ENCODE data around the gene MAPK14. TPM values are rescaled to one million over a fixed set of nuclear protein-coding genes. Genes with fewer than 3 reads are reported as not detected.

Gene MAPK14
- total and polyA plus RNA-seq, 9 of the 15 experiments (the other 6 are each of a cell fraction or from before 2014, with no cell fraction given) = 8.8 to 62.7 (median 35.5) TPM

DNA sequence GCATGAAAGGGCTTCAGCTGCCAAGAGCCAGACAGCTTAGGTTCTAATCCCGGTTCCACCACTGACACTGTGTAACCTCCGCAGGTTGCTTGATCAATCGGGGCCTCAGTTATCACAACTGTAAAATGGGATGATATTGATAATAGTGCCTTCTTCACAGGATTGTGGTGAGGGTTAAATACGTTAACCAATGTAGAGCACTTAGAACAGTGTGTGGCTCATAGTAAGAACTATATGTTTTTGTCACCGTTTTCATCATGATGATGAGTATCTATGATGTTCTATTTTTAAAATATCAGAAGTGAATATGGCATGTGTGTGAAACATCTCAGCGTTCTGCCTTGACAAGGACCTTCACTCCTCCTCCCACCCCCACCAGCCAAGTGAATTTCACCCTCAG, 92.4 kb downstream of the MAPK14 start:
- Histone ChIP-seq H3K9me1 (ENCODE audit: control insufficient read depth, insufficient read depth, low read length) (peaks cover 3% of the 10 kb centered on the region), H4K20me1 (replicated peaks; ENCODE audit: control insufficient read depth, insufficient read depth, low read length) (no peaks in the 10 kb centered on the region), H3K4me1 (replicated peaks in 1 of 2; ENCODE audit: control insufficient read depth in 2 of 2, insufficient read depth in 2 of 2, low read length in 2 of 2) (peaks cover 67 to 78% of the 10 kb centered on the region in 2 experiments), H2AFZ (ENCODE audit: low read depth, low read length) (no peak overlapping the region), H3K9me3 (replicated peaks; ENCODE audit: control insufficient read depth, insufficient read depth, low read depth, low read length) (no peaks in the 10 kb centered on the region), H3K9ac (ENCODE audit: insufficient read depth in 1 of 2, low read depth in 2 of 2, low read length in 2 of 2) (0 out of 4 replicates have a peak overlapping the region, but pooled peaks of 1 of the 2 experiments have one; percentile 46), H3K4me2 (ENCODE audit: insufficient read depth, low read length) (peak overlapping the region; percentile 58; the same call in 1 of the 2 replicates), H3K27me3 (ENCODE audit: control insufficient read depth in 2 of 2, insufficient read depth in 2 of 2, low read length in 2 of 2) (no peaks in the 10 kb centered on the region), H3K4me3 (no peak overlapping the region), H3K27ac (ENCODE audit: extremely low read depth, low read depth, low read length) (peak overlapping the region; percentile 1; the same call in 2 of the 3 replicates), H3K36me3 (ENCODE audit: control insufficient read depth, insufficient read depth, low read length) (no peaks in the 10 kb centered on the region), H3K79me2 (ENCODE audit: control insufficient read depth, insufficient read depth, low read length) (no peaks in the 10 kb centered on the region)
- no peak for ATAC-seq
- intact Hi-C loops (cut with micrococcal nuclease) (no loop called here), in situ Hi-C loops (cut with MboI) (no loop called here)
- WGBS (ENCODE audit: insufficient coverage, low coverage, missing lambda C conversion rate) = 66% methylated on average over 6 of the region's 6 CpGs
- POLR2A ChIA-PET = interaction anchor here (0.6 to 2.5 kb wide), 4 partner anchors 10 to 14 kb away, joined by 3 to 9 read pairs (median 5); no protein-coding TSS in a partner anchor
- FAIRE-seq = no peak
- DNase-seq (ENCODE audit: extremely low read depth in 1 of 4, low spot score in 3 of 4) = no peak
- CTCF ChIA-PET (ENCODE audit: low intra/inter-chr PET ratio) = no interaction called here
- no TSS peak for BruUV-seq (replicated peaks)
- TF ChIP-seq PRPF4 (IDR thresholded peaks at IDR 0.05; ENCODE audit: insufficient read depth, low read depth, low read length, poor library complexity, severe bottlenecking) = no peak
- TF ChIP-seq RBM25 (IDR thresholded peaks at IDR 0.05; ENCODE audit: low read depth, low read length, severe bottlenecking) = peak; percentile 97
- 0 out of 2 replicates have a peak, but pooled peaks have one; percentile 25 for TF ChIP-seq PTBP1 (IDR thresholded peaks at IDR 0.05; ENCODE audit: low read depth, low read length)
- peak; percentile 85 for TF ChIP-seq CHD4 (IDR thresholded peaks at IDR 0.05; ENCODE audit: insufficient read depth, insufficient replicate concordance, low read depth, low read length, poor library complexity, severe bottlenecking)
- TF ChIP-seq BRCA1 (IDR thresholded peaks at IDR 0.05) = no peak
- TF ChIP-seq BRCA1 (CRISPR knock-in tag; IDR thresholded peaks at IDR 0.05) = no peak
- TF ChIP-seq SNRNP70 (optimal IDR thresholded peaks at IDR 0.05; ENCODE audit: low read depth, low read length) = no peak
- peak; percentile 94 for TF ChIP-seq BCOR (IDR thresholded peaks at IDR 0.05)
- TF ChIP-seq KDM1A (IDR thresholded peaks at IDR 0.05) = peak; percentile 85 to 91
- no peak for TF ChIP-seq ZNF143 (CRISPR knock-in tag; IDR thresholded peaks at IDR 0.05)
- peak; percentile 88 for TF ChIP-seq ADNP (tag; IDR thresholded peaks at IDR 0.05)
- no peak for TF ChIP-seq ZNF695 (CRISPR knock-in tag; IDR thresholded peaks at IDR 0.05)
- TF ChIP-seq YBX1 (IDR thresholded peaks at IDR 0.05) = no peak
- TF ChIP-seq ZNF76 (CRISPR knock-in tag; IDR thresholded peaks at IDR 0.05; ENCODE audit: borderline replicate concordance) = no peak
- no peak for TF ChIP-seq NR1H2 (CRISPR knock-in tag; IDR thresholded peaks at IDR 0.05)
- TF ChIP-seq POLR2H (tag; IDR thresholded peaks at IDR 0.05; ENCODE audit: low read depth) = no peak
- TF ChIP-seq HNRNPK (IDR thresholded peaks at IDR 0.05; ENCODE audit: low read depth, low read length, poor library complexity, severe bottlenecking) = no peak
- TF ChIP-seq RBM39 (optimal IDR thresholded peaks at IDR 0.05; ENCODE audit: low read depth, low read length) = no peak
- 0 out of 2 replicates have a peak, but pooled peaks have one; percentile 61 for TF ChIP-seq HDAC2 (IDR thresholded peaks at IDR 0.05)
- no peak for TF ChIP-seq JUNB (CRISPR knock-in tag; conservative IDR thresholded peaks at IDR 0.05)
- TF ChIP-seq RCOR1 (IDR thresholded peaks at IDR 0.05; ENCODE audit: borderline replicate concordance in 1 of 2, low read depth in 2 of 2, low read length in 2 of 2) = peak in 1 of 2 experiments; percentile 45; a peak in 1 of 4 replicates
- TF ChIP-seq FOXP1 (CRISPR knock-in tag; IDR thresholded peaks at IDR 0.05) = no peak
- TF ChIP-seq, protein P1, sequence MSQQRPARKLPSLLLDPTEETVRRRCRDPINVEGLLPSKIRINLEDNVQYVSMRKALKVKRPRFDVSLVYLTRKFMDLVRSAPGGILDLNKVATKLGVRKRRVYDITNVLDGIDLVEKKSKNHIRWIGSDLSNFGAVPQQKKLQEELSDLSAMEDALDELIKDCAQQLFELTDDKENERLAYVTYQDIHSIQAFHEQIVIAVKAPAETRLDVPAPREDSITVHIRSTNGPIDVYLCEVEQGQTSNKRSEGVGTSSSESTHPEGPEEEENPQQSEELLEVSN (IDR thresholded peaks at IDR 0.05; ENCODE audit: borderline replicate concordance in 1 of 2, extremely low read depth in 1 of 2, insufficient read depth in 1 of 2, insufficient read length in 1 of 2, low read depth in 1 of 2, low read length in 1 of 2, poor library complexity in 1 of 2, severe bottlenecking in 1 of 2) = no peak
- peak; percentile 70; the same call in 1 of the 2 replicates for TF ChIP-seq SMARCA5 (IDR thresholded peaks at IDR 0.05)
- TF ChIP-seq SRSF3 (IDR thresholded peaks at IDR 0.05; ENCODE audit: insufficient read depth, low read length) = no peak
